Spinal cord (tissue), 10 donors: ENCODE results near the gene CDH24. TPM values are rescaled to one million over a fixed set of nuclear protein-coding genes. Genes with fewer than 3 reads are reported as not detected.

Experiments
- DNase-seq, 6 donors: peaks; one replicate each; pipeline versions ENCODE4 v3.0.0 to v3.0.0-alpha.2; 2013 to 2015; ENCODE audit warnings: low spot score in 6 of 6, low read depth in 4 of 6
- H3K27ac ChIP-seq: one replicate; pipeline ENCODE4 v1.5.1; 2013; ENCODE audit warnings: low read depth, low read length, control low read depth
- H3K27me3 ChIP-seq: one replicate; pipeline ENCODE4 v1.6.1; 2013; ENCODE audit warnings: low read length; ENCODE audit not compliant: control insufficient read depth, insufficient read depth
- H3K36me3 ChIP-seq: one replicate; pipeline ENCODE4 v1.6.1; 2013; ENCODE audit warnings: low read length; ENCODE audit not compliant: control insufficient read depth, insufficient read depth
- H3K4me1 ChIP-seq: one replicate; pipeline ENCODE4 v1.6.1; 2013; ENCODE audit warnings: low read length; ENCODE audit not compliant: control insufficient read depth, insufficient read depth
- H3K4me3 ChIP-seq: one replicate; pipeline ENCODE4 v1.5.1; 2013; ENCODE audit warnings: low read depth, low read length, control low read depth
- H3K9me3 ChIP-seq: one replicate; pipeline ENCODE4 v1.6.1; 2013; ENCODE audit warnings: low read length; ENCODE audit not compliant: control insufficient read depth, insufficient read depth
- WGBS: methylation state at CpG from one replicate; pipeline ENCODE4 v1.1.5; 2013; ENCODE audit warnings: missing lambda C conversion rate; ENCODE audit not compliant: insufficient coverage; 5-methylcytosine and 5-hydroxymethylcytosine counted together
- polyA plus RNA-seq, 2 donors: library from polyadenylated mRNA; unstranded; fragments of 120-200 nt; gene quantifications; one replicate each; pipeline ENCODE4 v1.2.1, GENCODE V29; 2013; ENCODE audit not compliant: insufficient read length in 2 of 2
- total RNA-seq, 2 donors: library from RNA; depleted of rRNA in 1 of 2; stranded (reverse); fragments of 120-200 nt in 1 of 2; fragments of >200 nt in 1 of 2; gene quantifications; one replicate each; pipeline versions ENCODE4 v1.2.3 to v1.2.4, GENCODE V29; 2013 to 2014
- donor health status: healthy.

The CDH24 gene
- total and polyA plus RNA-seq, 4 donors: 9.6 to 46.0 (median 27.5) TPM

GRCh38 chr14:23066855-23067744 lies 9.8 kb upstream of the CDH24 start:
- peaks cover 64% of the 10 kb centered on the region for H3K36me3 ChIP-seq
- WGBS: 90% methylated on average over 5 of the region's 23 CpGs
- DNase-seq: no peak
- no peak overlapping the region for H3K27ac ChIP-seq
- H3K9me3 ChIP-seq: no peaks in the 10 kb centered on the region
- no peak overlapping the region for H3K4me3 ChIP-seq
- peaks cover 25% of the 10 kb centered on the region for H3K4me1 ChIP-seq
- no peaks in the 10 kb centered on the region for H3K27me3 ChIP-seq

GRCh38 chr14:23066368-23066767 lies 9.0 kb upstream of the CDH24 start:
- Histone ChIP-seq H3K27ac (no peak overlapping the region), H3K27me3 (no peaks in the 10 kb centered on the region), H3K4me1 (peaks cover 19% of the 10 kb centered on the region), H3K4me3 (no peak overlapping the region), H3K9me3 (no peaks in the 10 kb centered on the region), H3K36me3 (peaks cover 71% of the 10 kb centered on the region)
- WGBS: 82% methylated on average over 2 of the region's 3 CpGs
- DNase-seq: no peak

GRCh38 chr14:23063601-23064000 lies 6.3 kb upstream of the CDH24 start:
- no peak overlapping the region for H3K4me3 ChIP-seq
- no peaks in the 10 kb centered on the region for H3K9me3 ChIP-seq
- no peak for DNase-seq
- H3K27ac ChIP-seq: no peak overlapping the region
- H3K36me3 ChIP-seq: peaks cover 97% of the 10 kb centered on the region
- H3K4me1 ChIP-seq: peaks cover 16% of the 10 kb centered on the region
- no peaks in the 10 kb centered on the region for H3K27me3 ChIP-seq
- WGBS: 98% methylated on average over 5 of the region's 5 CpGs

DNA sequence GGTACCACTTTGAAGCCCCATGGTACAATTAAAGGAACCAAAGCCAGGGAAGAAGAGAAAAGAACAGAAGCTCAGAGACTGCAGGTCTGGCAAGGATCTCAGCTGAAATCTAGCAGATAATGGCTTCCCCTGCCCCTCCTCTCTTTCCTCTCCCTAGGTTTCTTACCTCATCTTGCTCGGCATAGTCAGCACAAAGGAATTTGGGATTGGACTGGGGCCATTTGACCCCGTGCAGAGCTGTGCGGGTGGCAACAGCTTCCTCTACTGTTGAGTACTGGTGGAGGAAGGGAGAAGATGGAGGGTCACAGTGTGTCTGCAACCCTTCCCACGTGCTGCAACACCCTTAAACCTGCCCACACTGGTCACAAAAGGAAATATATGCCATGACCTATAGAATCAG lies 4.7 kb upstream of the CDH24 start:
- 50% methylated on average over 2 of the region's 4 CpGs for WGBS
- DNase-seq: peak in 1 of 6 donors; percentile 50
- Histone ChIP-seq H3K4me3 (no peak overlapping the region), H3K9me3 (no peaks in the 10 kb centered on the region), H3K27ac (no peak overlapping the region), H3K4me1 (peaks cover 15% of the 10 kb centered on the region), H3K36me3 (peaks cover 83% of the 10 kb centered on the region), H3K27me3 (no peaks in the 10 kb centered on the region)

DNA sequence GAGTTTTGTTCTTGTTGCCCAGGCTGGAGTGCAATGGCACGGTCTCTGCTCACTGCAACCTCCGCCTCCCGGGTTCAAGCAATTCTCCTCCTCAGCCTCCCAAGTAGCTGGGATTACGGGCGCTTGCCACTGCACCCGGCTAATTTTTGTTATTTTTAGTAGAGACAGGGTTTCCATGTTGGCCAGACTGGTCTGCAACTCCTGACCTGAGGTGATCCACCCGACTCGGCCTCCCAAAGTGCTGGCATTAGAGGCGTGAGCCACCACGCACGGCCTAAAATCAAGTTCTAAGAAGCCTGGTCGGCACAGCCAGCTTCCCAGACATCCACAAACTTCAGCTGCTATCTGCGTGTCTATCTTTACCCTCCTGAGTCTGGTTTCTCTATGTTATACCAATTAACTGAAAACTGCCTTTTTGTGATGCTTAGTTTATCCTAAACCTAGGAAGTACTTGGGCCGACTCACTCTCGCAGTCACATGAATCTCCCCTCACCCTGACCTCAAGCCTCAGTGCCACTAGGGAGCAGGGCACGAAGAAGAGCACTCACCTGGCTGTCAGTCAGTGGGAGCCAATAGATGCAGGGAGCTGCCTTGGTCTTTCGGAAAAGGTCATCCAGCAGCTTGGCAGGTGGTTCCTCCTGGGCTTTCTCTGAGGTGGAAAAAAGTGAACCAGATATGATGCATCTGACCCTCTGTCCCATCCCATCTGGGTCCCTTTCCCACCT lies 3.4 kb upstream of the CDH24 start:
- Histone ChIP-seq H3K4me3 (no peak overlapping the region), H3K27ac (no peak overlapping the region), H3K36me3 (peaks cover 70% of the 10 kb centered on the region), H3K27me3 (no peaks in the 10 kb centered on the region), H3K4me1 (peaks cover 28% of the 10 kb centered on the region), H3K9me3 (no peaks in the 10 kb centered on the region)
- DNase-seq: no peak
- 87% methylated on average over 11 of the region's 17 CpGs for WGBS

DNA sequence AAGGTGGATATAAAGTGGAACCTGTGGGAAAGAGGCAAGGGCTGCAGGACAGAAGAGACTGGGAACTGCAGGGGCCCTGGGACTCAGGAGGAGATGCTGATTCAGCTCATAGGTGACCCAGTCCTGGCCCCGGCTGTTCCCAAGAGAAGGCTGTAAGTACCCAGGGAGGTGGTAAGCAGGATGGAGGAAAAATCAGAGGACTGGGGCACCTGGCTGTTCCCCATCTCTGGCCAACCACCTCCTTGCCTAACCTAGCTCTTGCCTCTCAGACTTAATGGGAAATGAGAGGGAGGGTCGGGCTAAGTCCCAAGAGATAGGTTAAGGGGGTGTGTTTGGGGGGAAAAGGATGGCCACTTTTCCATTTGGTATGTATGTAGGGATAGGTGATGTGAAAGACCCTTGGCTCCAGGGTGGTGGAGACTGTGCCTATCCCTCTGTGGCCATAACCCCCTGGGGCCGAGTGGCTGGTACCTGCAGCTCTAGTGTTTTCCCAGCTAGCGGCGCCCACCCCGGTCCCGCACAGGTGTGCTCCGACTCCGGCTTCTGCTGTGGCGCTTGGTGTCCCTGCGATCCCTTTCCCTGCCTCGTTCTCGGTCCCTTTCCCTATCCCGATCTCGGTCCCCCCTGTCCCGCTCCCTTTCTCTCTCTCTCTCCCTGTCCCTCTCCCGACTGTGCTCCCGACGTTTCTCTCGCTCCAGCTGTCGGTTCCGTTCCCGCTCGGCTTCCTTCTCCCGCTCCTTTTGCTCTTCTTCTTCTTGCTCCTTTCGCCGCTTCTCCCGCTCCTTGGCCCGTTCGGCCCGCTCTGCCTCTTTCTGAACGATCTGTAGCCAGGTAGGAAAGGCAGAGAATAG lies 1.6 kb upstream of the CDH24 start:
- peak overlapping the region; percentile 90 for H3K27ac ChIP-seq
- H3K4me3 ChIP-seq: no peak overlapping the region
- DNase-seq: no peak
- no peaks in the 10 kb centered on the region for H3K9me3 ChIP-seq
- peaks cover 67% of the 10 kb centered on the region for H3K36me3 ChIP-seq
- WGBS: 86% methylated on average over 25 of the region's 32 CpGs
- no peaks in the 10 kb centered on the region for H3K27me3 ChIP-seq
- peaks cover 43% of the 10 kb centered on the region for H3K4me1 ChIP-seq

- no peaks in the 10 kb centered on the region for H3K27me3 ChIP-seq
- 0% methylated on average over 48 of the region's 51 CpGs for WGBS
- H3K4me1 ChIP-seq: peaks cover 43% of the 10 kb centered on the region
- H3K4me3 ChIP-seq: peak overlapping the region; percentile 69
- peak overlapping the region; percentile 90 for H3K27ac ChIP-seq
- no peaks in the 10 kb centered on the region for H3K9me3 ChIP-seq
- H3K36me3 ChIP-seq: peaks cover 69% of the 10 kb centered on the region
- peak; percentile 80 to 97 (median 86) for DNase-seq
Observed at GRCh38 chr14:23057757-23058653, 685 bp upstream of the CDH24 start.

DNA sequence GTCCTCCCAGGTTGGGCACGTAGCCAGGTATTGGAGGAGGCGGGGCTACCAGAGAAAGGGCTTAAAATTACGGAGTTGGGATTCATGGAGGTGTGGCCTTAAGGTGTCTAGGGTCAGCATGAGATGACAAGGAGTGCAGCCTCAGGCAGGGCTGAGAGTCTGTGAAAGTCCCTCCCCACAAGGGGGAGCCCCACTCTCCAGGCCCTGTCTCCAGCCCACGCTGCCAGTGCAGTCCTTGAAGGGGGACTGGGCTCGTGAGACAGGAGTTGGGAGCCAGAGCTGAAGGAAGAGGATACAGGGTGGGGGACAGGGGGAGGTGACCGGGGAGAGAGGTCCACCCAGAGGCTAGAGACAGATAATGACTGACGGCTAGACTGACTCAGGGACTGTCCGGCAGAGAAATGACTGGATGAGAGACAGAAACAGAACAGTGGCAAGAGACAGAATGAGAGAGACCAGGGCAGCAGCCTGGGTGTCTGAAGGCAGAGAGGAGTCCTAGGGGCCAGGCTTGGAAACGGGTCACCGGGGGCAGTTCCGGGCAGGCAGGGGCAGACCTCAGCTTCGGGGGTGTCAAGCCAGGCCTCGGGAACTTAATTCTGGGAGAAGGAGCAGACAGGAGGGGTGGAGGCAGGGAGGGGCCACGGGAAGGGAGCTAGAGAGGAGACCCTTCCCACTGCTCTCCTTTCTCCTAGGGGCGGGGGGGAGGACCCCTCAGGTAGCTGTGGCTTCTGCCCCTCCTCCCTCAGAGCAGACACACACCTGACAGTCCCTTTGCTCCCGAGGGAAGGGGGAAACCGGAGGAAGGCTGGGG lies 970 bp downstream of the CDH24 start:
- Histone ChIP-seq H3K4me1 (peaks cover 53% of the 10 kb centered on the region), H3K27me3 (no peaks in the 10 kb centered on the region), H3K9me3 (no peaks in the 10 kb centered on the region), H3K4me3 (peak overlapping the region; percentile 45), H3K27ac (no peak overlapping the region), H3K36me3 (peaks cover 67% of the 10 kb centered on the region)
- 5% methylated on average over 11 of the region's 17 CpGs for WGBS
- peak in 2 of 6 donors; percentile 72 to 74 for DNase-seq
